ENCODE data around the gene NT5C1A.

NT5C1A gene

DNA sequence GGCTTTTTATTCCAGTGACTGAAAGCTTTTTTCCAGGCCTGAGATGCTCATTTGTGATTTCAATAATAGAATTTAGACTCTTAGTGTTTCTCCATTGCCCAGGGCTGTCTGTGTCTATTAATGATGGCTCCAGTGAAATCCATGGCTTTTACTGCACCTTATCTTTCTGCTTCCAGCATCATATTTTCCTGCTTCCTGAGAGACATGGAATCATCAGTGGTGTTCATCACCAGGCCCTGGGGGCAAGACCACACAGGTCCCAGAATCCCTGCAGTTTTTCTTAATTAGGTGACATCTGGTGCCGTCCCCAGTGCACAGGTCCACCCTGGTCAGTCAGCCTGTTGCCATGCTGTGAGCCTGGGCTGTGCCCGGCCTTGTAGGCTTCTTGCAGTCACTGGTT lies 15.5 kb downstream of the NT5C1A start:
- POLR2A ChIA-PET = no interaction called here
- no peak for DNase-seq (ENCODE audit: extremely low spot score)
- TF ChIP-seq, protein P1, sequence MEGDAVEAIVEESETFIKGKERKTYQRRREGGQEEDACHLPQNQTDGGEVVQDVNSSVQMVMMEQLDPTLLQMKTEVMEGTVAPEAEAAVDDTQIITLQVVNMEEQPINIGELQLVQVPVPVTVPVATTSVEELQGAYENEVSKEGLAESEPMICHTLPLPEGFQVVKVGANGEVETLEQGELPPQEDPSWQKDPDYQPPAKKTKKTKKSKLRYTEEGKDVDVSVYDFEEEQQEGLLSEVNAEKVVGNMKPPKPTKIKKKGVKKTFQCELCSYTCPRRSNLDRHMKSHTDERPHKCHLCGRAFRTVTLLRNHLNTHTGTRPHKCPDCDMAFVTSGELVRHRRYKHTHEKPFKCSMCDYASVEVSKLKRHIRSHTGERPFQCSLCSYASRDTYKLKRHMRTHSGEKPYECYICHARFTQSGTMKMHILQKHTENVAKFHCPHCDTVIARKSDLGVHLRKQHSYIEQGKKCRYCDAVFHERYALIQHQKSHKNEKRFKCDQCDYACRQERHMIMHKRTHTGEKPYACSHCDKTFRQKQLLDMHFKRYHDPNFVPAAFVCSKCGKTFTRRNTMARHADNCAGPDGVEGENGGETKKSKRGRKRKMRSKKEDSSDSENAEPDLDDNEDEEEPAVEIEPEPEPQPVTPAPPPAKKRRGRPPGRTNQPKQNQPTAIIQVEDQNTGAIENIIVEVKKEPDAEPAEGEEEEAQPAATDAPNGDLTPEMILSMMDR (IDR thresholded peaks at IDR 0.05; ENCODE audit: control extremely low read depth, extremely low read depth, low read depth, missing control alignments) = no peak
- CTCF ChIA-PET = interaction anchor here (3.2 to 13.2 kb wide), 5 partner anchors 9 to 558 kb away, joined by 17 to 307 read pairs (median 71); partner anchors contain the start of gene NT5C1A

DNA sequence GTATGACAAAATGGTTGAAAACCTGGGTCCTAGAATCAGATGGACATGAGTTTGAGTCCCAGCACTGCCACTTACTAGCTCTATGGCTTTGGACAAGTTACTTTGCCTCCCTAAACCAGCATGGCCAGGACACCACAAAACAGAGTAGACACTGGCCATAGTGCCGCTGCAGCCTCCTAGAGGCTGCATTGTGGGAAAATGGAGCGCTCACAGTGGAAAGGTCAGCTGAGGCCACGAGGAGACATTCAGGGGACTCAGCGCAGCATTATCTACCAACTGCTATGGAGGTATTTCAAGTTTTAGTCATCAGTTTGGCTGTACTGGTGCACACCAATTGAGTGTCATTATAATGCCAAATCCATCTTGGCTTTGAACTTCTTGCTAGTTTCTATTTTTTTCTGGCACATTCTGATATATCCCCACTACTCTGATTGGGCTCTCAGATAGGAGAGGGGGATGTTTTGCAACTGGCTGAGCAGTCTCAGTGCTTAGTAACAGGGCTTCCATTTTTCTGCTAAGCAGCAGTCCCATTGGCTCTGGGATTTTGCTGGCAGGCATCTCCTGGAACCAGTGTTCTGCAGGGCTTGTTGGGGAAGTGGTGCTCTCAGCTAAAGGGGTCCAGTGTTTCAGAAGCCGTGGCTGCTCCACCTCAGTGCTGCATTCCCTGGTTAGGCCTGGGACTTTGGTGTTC lies 16.2 kb downstream of the NT5C1A start:
- ChIA-PET CTCF (interaction anchor here (1.0 to 13.2 kb wide), 10 partner anchors 8 to 558 kb away, joined by 4 to 307 read pairs (median 12); partner anchors contain the start of gene NT5C1A), POLR2A (no interaction called here)
- no peak for DNase-seq (ENCODE audit: extremely low spot score)
- TF ChIP-seq, protein P1 (IDR thresholded peaks at IDR 0.05; ENCODE audit: control extremely low read depth, extremely low read depth, low read depth, missing control alignments) = no peak

DNA sequence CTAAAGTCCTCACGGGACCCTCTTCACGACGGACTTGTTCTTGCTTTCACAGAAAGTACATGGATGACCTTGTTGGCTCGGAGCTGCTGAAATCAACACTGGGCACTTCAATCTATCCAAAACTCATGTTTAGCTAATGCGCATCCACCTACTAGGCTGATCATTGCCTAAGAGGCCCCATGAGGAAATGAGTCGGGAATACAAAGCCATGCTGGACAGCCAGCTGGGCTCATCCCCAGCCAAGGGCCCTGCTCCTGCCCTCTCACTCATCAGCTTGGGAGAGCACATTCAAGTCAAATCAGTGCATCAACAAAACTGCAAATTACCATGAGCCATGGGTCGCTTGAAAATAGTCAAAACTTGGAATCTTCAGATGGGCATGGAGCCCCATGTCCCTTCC lies 17.6 kb downstream of the NT5C1A start:
- TF ChIP-seq, protein P1 (IDR thresholded peaks at IDR 0.05; ENCODE audit: control extremely low read depth, extremely low read depth, low read depth, missing control alignments) = no peak
- POLR2A ChIA-PET = no interaction called here
- CTCF ChIA-PET = interaction anchor here (0.7 to 13.2 kb wide), 24 partner anchors 7 to 569 kb away, joined by 3 to 307 read pairs (median 4); partner anchors contain the start of gene NT5C1A
- DNase-seq (ENCODE audit: extremely low spot score) = no peak

DNA sequence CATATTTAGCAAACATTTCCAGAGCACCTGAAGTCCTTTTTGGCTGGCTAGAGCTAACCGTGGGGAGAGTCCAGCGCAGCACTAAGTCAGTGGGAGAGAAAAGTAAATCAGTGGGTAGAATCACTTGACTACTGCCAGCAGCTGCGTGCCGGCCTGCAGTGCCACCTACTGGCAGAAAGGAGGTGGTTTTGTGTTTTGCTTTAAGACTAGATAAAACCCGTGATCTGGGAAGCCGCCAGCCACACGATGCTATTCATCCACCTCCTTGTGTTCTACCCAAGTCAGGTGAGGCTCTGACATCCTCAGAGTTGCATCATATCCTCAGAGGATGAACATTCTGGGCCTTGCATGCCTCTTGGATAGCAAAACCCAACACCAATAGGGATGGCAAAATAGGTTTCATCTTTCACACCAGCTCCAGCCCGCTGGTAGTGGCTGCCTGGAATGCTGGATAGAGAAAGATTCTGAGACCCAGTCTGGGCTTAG lies 18.3 kb downstream of the NT5C1A start:
- POLR2A ChIA-PET = no interaction called here
- TF ChIP-seq, protein P1 (IDR thresholded peaks at IDR 0.05; ENCODE audit: control extremely low read depth, extremely low read depth, low read depth, missing control alignments) = peak; percentile 88
- peak; percentile 75 for DNase-seq (ENCODE audit: extremely low spot score)
- CTCF ChIA-PET = interaction anchor here (0.7 to 13.2 kb wide), 38 partner anchors 9 to 568 kb away, joined by 3 to 307 read pairs (median 4); partner anchors contain the start of genes HEYL, NT5C1A and PPIE

DNA sequence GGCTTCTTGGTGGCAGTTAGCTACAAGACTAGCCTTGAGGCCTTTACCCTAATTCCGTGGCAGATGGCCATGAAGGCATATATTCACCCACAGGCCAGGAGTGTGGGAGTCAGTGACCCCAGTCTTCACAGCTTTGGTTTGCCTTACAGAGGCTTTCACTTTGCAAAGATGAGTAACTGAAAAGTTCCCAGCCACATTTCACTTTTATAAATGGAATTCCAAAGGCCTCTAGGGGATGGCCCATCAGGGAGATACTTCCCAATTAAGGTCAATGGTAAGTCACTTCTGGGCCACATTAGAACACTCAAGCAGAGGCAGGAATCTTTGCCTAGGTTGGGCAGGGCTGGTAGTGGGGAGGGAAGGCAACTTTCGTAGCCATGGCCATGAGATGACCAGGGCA lies 19.4 kb downstream of the NT5C1A start:
- CTCF ChIA-PET = interaction anchor here (1.1 to 13.2 kb wide), 12 partner anchors 10 to 554 kb away, joined by 3 to 307 read pairs (median 6); partner anchors contain the start of genes HEYL and NT5C1A
- TF ChIP-seq, protein P1 (IDR thresholded peaks at IDR 0.05; ENCODE audit: control extremely low read depth, extremely low read depth, low read depth, missing control alignments) = no peak
- DNase-seq (ENCODE audit: extremely low spot score) = no peak
- POLR2A ChIA-PET = no interaction called here

DNA sequence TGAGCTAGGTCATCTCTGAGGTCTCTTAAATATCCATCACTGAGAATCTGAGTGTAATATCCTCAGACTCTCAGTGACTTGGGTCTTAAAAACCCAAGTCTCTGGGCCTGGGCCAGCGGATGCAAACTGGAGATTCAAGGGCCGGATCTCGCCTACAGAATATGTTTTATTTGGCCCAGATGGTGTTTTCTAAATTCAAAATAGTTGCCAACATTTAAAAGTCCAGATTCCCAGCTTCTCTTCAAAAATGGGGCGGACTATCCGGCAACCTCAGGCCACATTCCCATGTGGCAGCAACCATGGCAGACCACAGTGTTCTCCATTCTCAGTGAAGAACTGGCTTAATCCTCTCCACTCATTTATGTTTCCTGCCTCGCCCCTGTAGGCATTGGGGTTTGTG lies 19.8 kb downstream of the NT5C1A start:
- ChIA-PET CTCF (interaction anchor here (1.4 to 13.2 kb wide), 5 partner anchors 19 to 103 kb away, joined by 3 to 307 read pairs (median 7); partner anchors contain the start of gene NT5C1A), POLR2A (no interaction called here)
- TF ChIP-seq, protein P1 (IDR thresholded peaks at IDR 0.05; ENCODE audit: control extremely low read depth, extremely low read depth, low read depth, missing control alignments) = no peak
- no peak for DNase-seq (ENCODE audit: extremely low spot score)
